OCI-LY1 (cell line): ENCODE measurements around the gene S100A16.

ENCODE experiments used
- CTCF ChIP-seq: fragments of 200-600 bp; sonication (generic), shearing (Covaris generic); IDR thresholded peaks from 2 replicates; pipeline ENCODE4 v1.5.1; 2017; ENCODE audit warnings: mild to moderate bottlenecking, antibody characterized with exemption, low read length, moderate library complexity, mixed read lengths
- EZH2 ChIP-seq: fragments of 200-600 bp; sonication (generic), shearing (Covaris generic); IDR thresholded peaks from 2 replicates; pipeline ENCODE4 v1.8.0; 2017; ENCODE audit warnings: borderline replicate concordance, mixed run types, mild to moderate bottlenecking, antibody characterized with exemption, low read length, moderate library complexity, mixed read lengths

DNA sequence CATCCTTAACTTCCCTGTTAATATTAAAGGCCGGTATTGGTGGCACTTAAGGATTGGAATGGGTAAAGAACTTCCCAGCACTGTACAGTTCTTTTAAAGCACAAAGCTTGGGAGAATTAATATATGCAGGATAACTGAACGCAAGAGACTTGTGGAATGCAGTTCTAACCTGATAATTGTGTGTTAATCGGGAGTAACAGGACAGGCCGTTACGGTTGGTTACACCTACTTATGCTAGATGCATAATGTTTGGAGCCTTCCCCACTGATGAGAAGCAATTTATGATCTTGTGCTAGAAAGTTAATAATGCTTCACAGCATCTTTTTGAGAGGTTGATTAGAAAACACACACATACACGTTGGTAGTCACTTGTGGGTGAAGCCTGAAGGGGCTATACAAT lies 27.9 kb upstream of the S100A16 start:
- TF ChIP-seq CTCF: no peak
- no peak for TF ChIP-seq EZH2
